WTC11 (cell line): ENCODE data around the gene RAB3B. TPM values are rescaled to one million over a fixed set of nuclear protein-coding genes. Genes with fewer than 3 reads are reported as not detected.

Experiments used
- ATAC-seq: fragments of 200-7000 bp; cut with Tn5 transposase; 2 replicates; pipeline ENCODE4 v1.10.0; 2021; ENCODE audit warnings: mild to moderate bottlenecking, moderate library complexity
- CTCF ChIA-PET: fragments of 300-600 bp; sonication (Branson Sonifier 250); formaldehyde crosslinking; loops from one replicate; lab custom pipeline; 2021; ENCODE audit warnings: antibody characterized with exemption; lab: Charles Lee
- POLR2A ChIA-PET: fragments of 350-600 bp; sonication (Branson Sonifier 250); formaldehyde crosslinking; loops from one replicate; lab custom pipeline; 2021; ENCODE audit warnings: antibody characterized with exemption; lab: Charles Lee
- DNase-seq: peaks from one replicate; pipeline ENCODE4 v3.0.0; 2021; ENCODE audit warnings: low spot score
- H3K27ac Mint-ChIP-seq: 2 replicates; pipeline ENCODE4 v1.8.0; 2021; ENCODE audit warnings: mixed read lengths
- H3K27me3 Mint-ChIP-seq: 2 replicates; pipeline ENCODE4 v1.8.0; 2021; ENCODE audit warnings: low read depth, mild to moderate bottlenecking, moderate library complexity, mixed read lengths
- H3K36me3 Mint-ChIP-seq: 2 replicates; pipeline ENCODE4 v1.8.0; 2021; ENCODE audit warnings: mixed read lengths
- H3K4me1 Mint-ChIP-seq: 2 replicates; pipeline ENCODE4 v1.8.0; 2022; ENCODE audit warnings: mixed read lengths
- H3K4me3 Mint-ChIP-seq: 2 replicates; pipeline ENCODE4 v1.8.0; 2021; ENCODE audit warnings: mild to moderate bottlenecking, moderate library complexity, mixed read lengths
- H3K9me3 Mint-ChIP-seq: 2 replicates; pipeline ENCODE4 v1.8.0; 2021; ENCODE audit warnings: mixed read lengths
- CDX4 ChIP-seq: fragments of 250-450 bp; sonication (Bioruptor Pico); IDR thresholded peaks from 2 replicates; pipeline ENCODE4 v1.9.0; 2021; ENCODE audit warnings: moderate library complexity, mild to moderate bottlenecking, inconsistent platforms, borderline replicate concordance
- FOXJ3 ChIP-seq: sonication (generic); formaldehyde crosslinking; IDR thresholded peaks from 2 replicates; pipeline ENCODE4 v1.9.0; 2021; ENCODE audit warnings: missing genetic modification reagents, mild to moderate bottlenecking, borderline replicate concordance
- GRHL2 ChIP-seq: fragments of 250-450 bp; sonication (Bioruptor Pico); IDR thresholded peaks from 2 replicates; pipeline ENCODE4 v1.8.0; 2022; ENCODE audit warnings: mild to moderate bottlenecking, moderate library complexity; ENCODE audit not compliant: insufficient replicate concordance, severe bottlenecking
- GTF2I ChIP-seq: fragments of 250-450 bp; sonication (Bioruptor Pico); conservative IDR thresholded peaks from 2 replicates; pipeline ENCODE4 v1.4.0; 2021; ENCODE audit warnings: mild to moderate bottlenecking
- IRF2 ChIP-seq: sonication (generic); formaldehyde crosslinking; IDR thresholded peaks from 2 replicates; pipeline ENCODE4 v1.8.0; 2022; ENCODE audit warnings: low read depth, missing genetic modification reagents, borderline replicate concordance
- KAT7 ChIP-seq: sonication (generic); formaldehyde crosslinking; IDR thresholded peaks from 2 replicates; pipeline ENCODE4 v1.8.1; 2023; ENCODE audit warnings: missing genetic modification reagents, mild to moderate bottlenecking, borderline replicate concordance
- MYBL2 ChIP-seq: sonication (generic); formaldehyde crosslinking; IDR thresholded peaks from 2 replicates; pipeline ENCODE4 v1.8.1; 2023; ENCODE audit warnings: mild to moderate bottlenecking, moderate library complexity, missing genetic modification reagents
- NFYB ChIP-seq: sonication (generic); formaldehyde crosslinking; conservative IDR thresholded peaks from 2 replicates; pipeline ENCODE4 v1.8.0; 2022; ENCODE audit warnings: low read depth, missing genetic modification reagents
- PRRX2 ChIP-seq: fragments of 250-450 bp; sonication (Bioruptor Pico); IDR thresholded peaks from 2 replicates; pipeline ENCODE4 v1.8.0; 2021; ENCODE audit warnings: mild to moderate bottlenecking
- RELA ChIP-seq: sonication (generic); formaldehyde crosslinking; IDR thresholded peaks from 2 replicates; pipeline ENCODE4 v1.8.1; 2022; ENCODE audit warnings: missing genetic modification reagents, mild to moderate bottlenecking, borderline replicate concordance
- RORB ChIP-seq: fragments of 250-450 bp; sonication (Bioruptor Pico); IDR thresholded peaks from 2 replicates; pipeline ENCODE4 v1.9.0; 2021; ENCODE audit warnings: mild to moderate bottlenecking
- SP1 ChIP-seq: sonication (generic); formaldehyde crosslinking; conservative IDR thresholded peaks from 2 replicates; pipeline ENCODE4 v1.8.1; 2022; ENCODE audit warnings: missing genetic modification reagents
- TEAD4 ChIP-seq: sonication (generic); formaldehyde crosslinking; IDR thresholded peaks from 2 replicates; pipeline ENCODE4 v1.8.0; 2022; ENCODE audit warnings: mild to moderate bottlenecking, missing genetic modification reagents
- USF1 ChIP-seq: sonication (generic); formaldehyde crosslinking; IDR thresholded peaks from 2 replicates; pipeline ENCODE4 v1.8.0; 2022; ENCODE audit warnings: mild to moderate bottlenecking, missing genetic modification reagents
- ZNF121 ChIP-seq: sonication (generic); formaldehyde crosslinking; IDR thresholded peaks from 2 replicates; pipeline ENCODE4 v1.8.0; 2023; ENCODE audit warnings: missing genetic modification reagents
- ZNF263 ChIP-seq: sonication (generic); formaldehyde crosslinking; IDR thresholded peaks from 2 replicates; pipeline ENCODE4 v1.8.1; 2022; ENCODE audit warnings: low read depth, mild to moderate bottlenecking, moderate library complexity, missing genetic modification reagents
- ZNF317 ChIP-seq: sonication (generic); formaldehyde crosslinking; IDR thresholded peaks from 2 replicates; pipeline ENCODE4 v1.8.1; 2023; ENCODE audit warnings: low read depth, mild to moderate bottlenecking, moderate library complexity, missing genetic modification reagents, borderline replicate concordance
- ZNF396 ChIP-seq: fragments of 250-450 bp; sonication (Bioruptor Pico); IDR thresholded peaks from 2 replicates; pipeline ENCODE4 v1.8.0; 2021; ENCODE audit warnings: mild to moderate bottlenecking, moderate library complexity, borderline replicate concordance
- total RNA-seq: library from RNA; stranded (reverse); gene quantifications from 3 replicates; pipeline ENCODE4 v1.2.3, GENCODE V29; 2021
- TF ChIP-seq, protein P1 (sequence below): sonication (generic); formaldehyde crosslinking; IDR thresholded peaks from 2 replicates; pipeline ENCODE4 v1.8.0; 2022; ENCODE audit warnings: mild to moderate bottlenecking, missing genetic modification reagents
- TF ChIP-seq, protein P2 (sequence below): sonication (generic); formaldehyde crosslinking; IDR thresholded peaks from 2 replicates; pipeline ENCODE4 v1.8.1; 2022; ENCODE audit warnings: low read depth, missing genetic modification reagents, borderline replicate concordance
- TF ChIP-seq, protein P3 (sequence below): sonication (generic); formaldehyde crosslinking; IDR thresholded peaks from 2 replicates; pipeline ENCODE4 v1.8.1; 2023; ENCODE audit warnings: mild to moderate bottlenecking, missing genetic modification reagents

RAB3B gene
- total RNA-seq, 1 experiment from 2014 or later, result 36.9 TPM

GRCh38 chr1:51942281-51942680 is 48.2 kb downstream of the RAB3B start:
- Mint-ChIP-seq H3K27me3 (no peaks in the 10 kb centered on the region), H3K36me3 (peaks cover 41% of the 10 kb centered on the region), H3K4me3 (no peak overlapping the region), H3K9me3 (peaks cover 21% of the 10 kb centered on the region), H3K27ac (no peak overlapping the region), H3K4me1 (no peaks in the 10 kb centered on the region)
- CTCF ChIA-PET, result no interaction called here
- POLR2A ChIA-PET, result interaction anchor here (0.9 kb wide), 1 partner anchor 18 kb away, joined by 3 read pairs; no protein-coding TSS in a partner anchor
- TF ChIP-seq ZNF317 (CRISPR knock-in tag), result no peak
- TF ChIP-seq, protein P1, sequence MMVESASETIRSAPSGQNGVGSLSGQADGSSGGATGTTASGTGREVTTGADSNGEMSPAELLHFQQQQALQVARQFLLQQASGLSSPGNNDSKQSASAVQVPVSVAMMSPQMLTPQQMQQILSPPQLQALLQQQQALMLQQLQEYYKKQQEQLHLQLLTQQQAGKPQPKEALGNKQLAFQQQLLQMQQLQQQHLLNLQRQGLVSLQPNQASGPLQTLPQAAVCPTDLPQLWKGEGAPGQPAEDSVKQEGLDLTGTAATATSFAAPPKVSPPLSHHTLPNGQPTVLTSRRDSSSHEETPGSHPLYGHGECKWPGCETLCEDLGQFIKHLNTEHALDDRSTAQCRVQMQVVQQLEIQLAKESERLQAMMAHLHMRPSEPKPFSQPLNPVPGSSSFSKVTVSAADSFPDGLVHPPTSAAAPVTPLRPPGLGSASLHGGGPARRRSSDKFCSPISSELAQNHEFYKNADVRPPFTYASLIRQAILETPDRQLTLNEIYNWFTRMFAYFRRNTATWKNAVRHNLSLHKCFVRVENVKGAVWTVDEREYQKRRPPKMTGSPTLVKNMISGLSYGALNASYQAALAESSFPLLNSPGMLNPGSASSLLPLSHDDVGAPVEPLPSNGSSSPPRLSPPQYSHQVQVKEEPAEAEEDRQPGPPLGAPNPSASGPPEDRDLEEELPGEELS (CRISPR knock-in tag), result no peak
- no peak for TF ChIP-seq ZNF263 (CRISPR knock-in tag)
- TF ChIP-seq TEAD4 (CRISPR knock-in tag), result no peak
- no peak for TF ChIP-seq PRRX2 (CRISPR knock-in tag)
- TF ChIP-seq ZNF121 (CRISPR knock-in tag), result no peak
- no peak for TF ChIP-seq IRF2 (CRISPR knock-in tag)
- TF ChIP-seq FOXJ3 (CRISPR knock-in tag), result no peak
- TF ChIP-seq RORB, result no peak
- no peak for TF ChIP-seq CDX4 (CRISPR knock-in tag)
- TF ChIP-seq SP1 (CRISPR knock-in tag), result no peak
- TF ChIP-seq NFYB (CRISPR knock-in tag), result no peak
- ATAC-seq (no peak), DNase-seq (no peak)

- Mint-ChIP-seq H3K4me3 (no peak overlapping the region), H3K4me1 (no peaks in the 10 kb centered on the region), H3K27me3 (no peaks in the 10 kb centered on the region), H3K36me3 (peaks cover 45% of the 10 kb centered on the region), H3K9me3 (peaks cover 21% of the 10 kb centered on the region), H3K27ac (no peak overlapping the region)
- TF ChIP-seq MYBL2, result no peak
- no peak for TF ChIP-seq ZNF396 (CRISPR knock-in tag)
- no peak for TF ChIP-seq RELA (CRISPR knock-in tag)
- no peak for TF ChIP-seq GRHL2
- TF ChIP-seq, protein P2, sequence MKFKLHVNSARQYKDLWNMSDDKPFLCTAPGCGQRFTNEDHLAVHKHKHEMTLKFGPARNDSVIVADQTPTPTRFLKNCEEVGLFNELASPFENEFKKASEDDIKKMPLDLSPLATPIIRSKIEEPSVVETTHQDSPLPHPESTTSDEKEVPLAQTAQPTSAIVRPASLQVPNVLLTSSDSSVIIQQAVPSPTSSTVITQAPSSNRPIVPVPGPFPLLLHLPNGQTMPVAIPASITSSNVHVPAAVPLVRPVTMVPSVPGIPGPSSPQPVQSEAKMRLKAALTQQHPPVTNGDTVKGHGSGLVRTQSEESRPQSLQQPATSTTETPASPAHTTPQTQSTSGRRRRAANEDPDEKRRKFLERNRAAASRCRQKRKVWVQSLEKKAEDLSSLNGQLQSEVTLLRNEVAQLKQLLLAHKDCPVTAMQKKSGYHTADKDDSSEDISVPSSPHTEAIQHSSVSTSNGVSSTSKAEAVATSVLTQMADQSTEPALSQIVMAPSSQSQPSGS, result no peak
- TF ChIP-seq KAT7, result no peak
- TF ChIP-seq TEAD4 (CRISPR knock-in tag), result no peak
- TF ChIP-seq SP1 (CRISPR knock-in tag), result no peak
- TF ChIP-seq, protein P1 (CRISPR knock-in tag), result no peak
- TF ChIP-seq USF1 (CRISPR knock-in tag), result no peak
- TF ChIP-seq, protein P3, sequence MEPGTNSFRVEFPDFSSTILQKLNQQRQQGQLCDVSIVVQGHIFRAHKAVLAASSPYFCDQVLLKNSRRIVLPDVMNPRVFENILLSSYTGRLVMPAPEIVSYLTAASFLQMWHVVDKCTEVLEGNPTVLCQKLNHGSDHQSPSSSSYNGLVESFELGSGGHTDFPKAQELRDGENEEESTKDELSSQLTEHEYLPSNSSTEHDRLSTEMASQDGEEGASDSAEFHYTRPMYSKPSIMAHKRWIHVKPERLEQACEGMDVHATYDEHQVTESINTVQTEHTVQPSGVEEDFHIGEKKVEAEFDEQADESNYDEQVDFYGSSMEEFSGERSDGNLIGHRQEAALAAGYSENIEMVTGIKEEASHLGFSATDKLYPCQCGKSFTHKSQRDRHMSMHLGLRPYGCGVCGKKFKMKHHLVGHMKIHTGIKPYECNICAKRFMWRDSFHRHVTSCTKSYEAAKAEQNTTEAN (CRISPR knock-in tag), result no peak
- TF ChIP-seq IRF2 (CRISPR knock-in tag), result no peak
- no peak for TF ChIP-seq GTF2I (CRISPR knock-in tag)
- ChIA-PET CTCF (no interaction called here), POLR2A (interaction anchor here (0.9 kb wide), 1 partner anchor 19 kb away, joined by 3 read pairs; no protein-coding TSS in a partner anchor)
- ATAC-seq (no peak), DNase-seq (no peak)
These were observed 49.0 kb downstream of the RAB3B start for GRCh38 chr1:51941528-51941927.
